IMR-90 (cell line): ENCODE results near the gene TGFBRAP1. TPM values are rescaled to one million over a fixed set of nuclear protein-coding genes. Genes with fewer than 3 reads are reported as not detected.

Experiments
- ATAC-seq: fragments of 200-7000 bp; cut with Tn5 transposase; 2 replicates; pipeline ENCODE4 v1.9.1; 2020; ENCODE audit warnings: low read depth, mild to moderate bottlenecking, moderate library complexity
- BruUV-seq: library from RNA; stranded (reverse); fragments of 400-500 nt; replicated peaks from 2 replicates; lab custom pipeline; 2021; lab: Mats Ljungman, UMichigan
- CTCF ChIA-PET: fragments of 300-600 bp; formaldehyde crosslinking; extraction: SDS; loops from one replicate; lab custom pipeline; 2021; ENCODE audit warnings: antibody characterized with exemption; lab: Yijun Ruan, JAX
- POLR2A ChIA-PET: fragments of 300-600 bp; sonication (Branson Sonifier 250); formaldehyde crosslinking; loops from one replicate; lab custom pipeline; 2022; ENCODE audit warnings: antibody characterized with exemption; ENCODE audit not compliant: unreplicated experiment; lab: Charles Lee
- DNase-seq: peaks from one replicate; pipeline ENCODE4 v3.0.0; 2013
- H2AFZ ChIP-seq: replicated peaks from 2 replicates; pipeline ENCODE3; 2013; ENCODE audit warnings: low read length, mild to moderate bottlenecking; ENCODE audit not compliant: poor library complexity
- H2AK5ac ChIP-seq: 2 replicates; pipeline ENCODE4 v1.6.1; 2013; ENCODE audit warnings: low read depth, low read length, inconsistent platforms
- H2AK9ac ChIP-seq: replicated peaks from 2 replicates; pipeline ENCODE3; 2013; ENCODE audit warnings: mild to moderate bottlenecking, low read depth, low read length, moderate library complexity; ENCODE audit not compliant: poor library complexity
- H2BK120ac ChIP-seq: 2 replicates; pipeline ENCODE4 v1.6.1; 2013; ENCODE audit warnings: low read depth, low read length, inconsistent platforms
- H2BK15ac ChIP-seq: 3 replicates; pipeline ENCODE4 v1.6.1; 2013; ENCODE audit warnings: low read depth, low read length, inconsistent platforms
- H2BK20ac ChIP-seq: 2 replicates; pipeline ENCODE4 v1.6.1; 2013; ENCODE audit warnings: low read depth, mild to moderate bottlenecking, inconsistent platforms, low read length, moderate library complexity
- H2BK5ac ChIP-seq: 2 replicates; pipeline ENCODE4 v1.6.1; 2013; ENCODE audit warnings: mild to moderate bottlenecking, low read depth, low read length, inconsistent platforms; ENCODE audit not compliant: poor library complexity, severe bottlenecking
- H3K14ac ChIP-seq: replicated peaks from 2 replicates; pipeline ENCODE4 v1.6.1; 2013; ENCODE audit warnings: low read depth, low read length, inconsistent platforms
- H3K18ac ChIP-seq: 2 replicates; pipeline ENCODE4 v1.6.1; 2013; ENCODE audit warnings: low read depth, low read length, control low read depth
- H3K23ac ChIP-seq: 2 replicates; pipeline ENCODE4 v1.6.1; 2013; ENCODE audit warnings: low read depth, low read length, inconsistent platforms
- H3K27ac ChIP-seq: 2 replicates; pipeline ENCODE4 v1.5.1; 2013; ENCODE audit warnings: mild to moderate bottlenecking, control low read depth, low read length; ENCODE audit not compliant: insufficient read depth
- H3K27me3 ChIP-seq: 2 replicates; pipeline ENCODE4 v1.6.1; 2013; ENCODE audit warnings: low read length; ENCODE audit not compliant: control insufficient read depth, insufficient read depth
- H3K36me3 ChIP-seq: 2 replicates; pipeline ENCODE4 v1.6.1; 2013; ENCODE audit warnings: low read length, mixed read lengths; ENCODE audit not compliant: control insufficient read depth, insufficient read depth
- H3K4ac ChIP-seq: 2 replicates; pipeline ENCODE4 v1.6.1; 2013; ENCODE audit warnings: low read depth, low read length, inconsistent platforms
- H3K4me1 ChIP-seq: 2 replicates; pipeline ENCODE4 v1.6.1; 2013; ENCODE audit warnings: low read length, mixed read lengths; ENCODE audit not compliant: control insufficient read depth, insufficient read depth
- H3K4me2 ChIP-seq: 2 replicates; pipeline ENCODE4 v1.6.1; 2013; ENCODE audit warnings: low read depth, mild to moderate bottlenecking, control low read depth, low read length, moderate library complexity
- H3K4me3 ChIP-seq: 2 replicates; pipeline ENCODE4 v1.5.1; 2013; ENCODE audit warnings: low read depth, mild to moderate bottlenecking, control low read depth, low read length, moderate library complexity; ENCODE audit not compliant: insufficient read depth
- H3K56ac ChIP-seq: 2 replicates; pipeline ENCODE4 v1.6.1; 2013; ENCODE audit warnings: low read length, inconsistent platforms; ENCODE audit not compliant: insufficient read depth; ENCODE audit errors: extremely low read depth
- H3K79me1 ChIP-seq, 2 experiments: 2 replicates each; pipeline ENCODE4 v1.6.1; 2013; ENCODE audit warnings: low read length in 2 of 2, inconsistent platforms in 1 of 2, low read depth in 1 of 2
- H3K9ac ChIP-seq: 2 replicates; pipeline ENCODE4 v1.6.1; 2013; ENCODE audit warnings: low read depth, low read length, control low read depth
- H3K9me1 ChIP-seq: 2 replicates; pipeline ENCODE4 v1.6.1; 2013; ENCODE audit warnings: low read length, inconsistent platforms; ENCODE audit not compliant: insufficient read depth
- H3K9me3 ChIP-seq: 2 replicates; pipeline ENCODE4 v1.6.1; 2013; ENCODE audit warnings: low read length; ENCODE audit not compliant: control insufficient read depth, insufficient read depth
- H4K20me1 ChIP-seq: 2 replicates; pipeline ENCODE4 v1.6.1; 2013; ENCODE audit warnings: low read length, inconsistent platforms; ENCODE audit not compliant: insufficient read depth
- H4K5ac ChIP-seq: 2 replicates; pipeline ENCODE4 v1.6.1; 2013; ENCODE audit warnings: mild to moderate bottlenecking, low read depth, low read length, control low read depth
- H4K8ac ChIP-seq, 2 experiments: 2 replicates each; pipeline ENCODE4 v1.6.1; 2013; ENCODE audit warnings: low read depth in 2 of 2, low read length in 2 of 2, control low read depth in 1 of 2, inconsistent platforms in 1 of 2
- H4K91ac ChIP-seq: 2 replicates; pipeline ENCODE4 v1.6.1; 2013; ENCODE audit warnings: low read depth, low read length, inconsistent platforms; ENCODE audit not compliant: insufficient read depth
- NFE2L2 ChIP-seq: fragments of 150-350 bp; IDR thresholded peaks from 2 replicates; pipeline ENCODE4 v1.6.1; 2016; ENCODE audit warnings: low read depth, mild to moderate bottlenecking, low read length
- RAD21 ChIP-seq: IDR thresholded peaks from 2 replicates; pipeline ENCODE4 v1.6.1; 2012; ENCODE audit warnings: low read length, improper control_type of control experiment
- SMC3 ChIP-seq: fragments of 150-350 bp; IDR thresholded peaks from 2 replicates; pipeline ENCODE4 v1.6.1; 2016; ENCODE audit warnings: low read depth, mild to moderate bottlenecking, antibody characterized with exemption, low read length, moderate library complexity
- WGBS, 2 experiments: methylation state at CpG; one replicate each; pipeline versions ENCODE4 v1.1.5 to v1.1.7; 2013; ENCODE audit warnings: missing lambda C conversion rate in 2 of 2; ENCODE audit not compliant: insufficient read length in 1 of 2; ENCODE audit errors: extremely low coverage in 2 of 2; 5-methylcytosine and 5-hydroxymethylcytosine counted together
- dilution Hi-C: fragments of 300-500 bp; cut with HindIII; formaldehyde crosslinking; loops from one replicate; pipeline ENCODE4 v1.14.3; 2018; ENCODE audit warnings: low sequenced_read_pairs; ENCODE audit not compliant: unreplicated experiment
- in situ Hi-C: fragments of 300-500 bp; cut with MboI; formaldehyde crosslinking; loops from 3 replicates; pipeline ENCODE4 v1.14.3; 2019; ENCODE audit warnings: low sequenced_read_pairs, inconsistent platforms, mixed read lengths
- intact Hi-C: fragments of 100-400 bp; cut with micrococcal nuclease; formaldehyde crosslinking; loops from 2 replicates; pipeline ENCODE4 v1.10.0; 2022
- polyA plus RNA-seq, 3 experiments: library from polyadenylated mRNA; depleted of rRNA; stranded (reverse); fragments of >200 nt; gene quantifications; 2 replicates each; pipeline ENCODE4 v1.2.3, GENCODE V29; 2012; ENCODE audit warnings: low replicate concordance in 1 of 3
- total RNA-seq: library from RNA; depleted of rRNA; stranded (reverse); fragments of >200 nt; gene quantifications from 2 replicates; pipeline ENCODE4 v1.2.3, GENCODE V29; 2012
- TF ChIP-seq, protein P1 (sequence below): conservative IDR thresholded peaks from 2 replicates; pipeline ENCODE4 v1.5.1; 2012; ENCODE audit warnings: mild to moderate bottlenecking, low read depth, low read length, improper control_type of control experiment

The TGFBRAP1 gene
- total and polyA plus RNA-seq, 2 of the 4 experiments (the other 2 are of a cell fraction) = 7.2 to 10.4 TPM

- H3K79me1 ChIP-seq = peaks cover 10 to 12% of the 10 kb centered on the region in 2 experiments; a peak in 3 of 4 replicates
- no peak for TF ChIP-seq NFE2L2
- peak; percentile 54; the same call in 1 of the 2 replicates for TF ChIP-seq SMC3
- TF ChIP-seq, protein P1, sequence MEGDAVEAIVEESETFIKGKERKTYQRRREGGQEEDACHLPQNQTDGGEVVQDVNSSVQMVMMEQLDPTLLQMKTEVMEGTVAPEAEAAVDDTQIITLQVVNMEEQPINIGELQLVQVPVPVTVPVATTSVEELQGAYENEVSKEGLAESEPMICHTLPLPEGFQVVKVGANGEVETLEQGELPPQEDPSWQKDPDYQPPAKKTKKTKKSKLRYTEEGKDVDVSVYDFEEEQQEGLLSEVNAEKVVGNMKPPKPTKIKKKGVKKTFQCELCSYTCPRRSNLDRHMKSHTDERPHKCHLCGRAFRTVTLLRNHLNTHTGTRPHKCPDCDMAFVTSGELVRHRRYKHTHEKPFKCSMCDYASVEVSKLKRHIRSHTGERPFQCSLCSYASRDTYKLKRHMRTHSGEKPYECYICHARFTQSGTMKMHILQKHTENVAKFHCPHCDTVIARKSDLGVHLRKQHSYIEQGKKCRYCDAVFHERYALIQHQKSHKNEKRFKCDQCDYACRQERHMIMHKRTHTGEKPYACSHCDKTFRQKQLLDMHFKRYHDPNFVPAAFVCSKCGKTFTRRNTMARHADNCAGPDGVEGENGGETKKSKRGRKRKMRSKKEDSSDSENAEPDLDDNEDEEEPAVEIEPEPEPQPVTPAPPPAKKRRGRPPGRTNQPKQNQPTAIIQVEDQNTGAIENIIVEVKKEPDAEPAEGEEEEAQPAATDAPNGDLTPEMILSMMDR = peak; percentile 52
- TF ChIP-seq RAD21 = peak; percentile 60
- H2BK20ac ChIP-seq = no peak overlapping the region
- POLR2A ChIA-PET = interaction anchor here (0.5 kb wide), 1 partner anchor 176 kb away, joined by 3 read pairs; no protein-coding TSS in a partner anchor
- no peaks in the 10 kb centered on the region for H3K9me3 ChIP-seq
- H3K9me1 ChIP-seq = no peaks in the 10 kb centered on the region
- ATAC-seq (peak; percentile 89), DNase-seq (peak; percentile 61)
- no peak overlapping the region for H2BK120ac ChIP-seq
- H3K23ac ChIP-seq = no peak overlapping the region
- no peak overlapping the region for H2AFZ ChIP-seq
- H4K8ac ChIP-seq = no peak overlapping the region
- no peak overlapping the region for H4K91ac ChIP-seq
- H4K5ac ChIP-seq = no peak overlapping the region
- H2BK15ac ChIP-seq = no peak overlapping the region
- no peak overlapping the region for H3K56ac ChIP-seq
- no CpG with 5 or more reads among the region's 4 CpGs for WGBS, 2 experiments
- no peaks in the 10 kb centered on the region for H3K4me1 ChIP-seq
- in situ Hi-C loops (loop anchor here (10.0 to 25.0 kb wide), 2 partner anchors 190 to 442 kb away; no protein-coding TSS in a partner anchor), intact Hi-C loops (loop anchor here (1.0 to 10.0 kb wide), 6 partner anchors 47 to 740 kb away; partner anchors contain the start of gene NCK2), dilution Hi-C loops (no loop called here)
- no peak overlapping the region for H3K14ac ChIP-seq
- no peak overlapping the region for H3K4ac ChIP-seq
- H3K36me3 ChIP-seq = peaks cover 36% of the 10 kb centered on the region
- no peak overlapping the region for H2AK9ac ChIP-seq
- H3K27me3 ChIP-seq = no peaks in the 10 kb centered on the region
- H3K18ac ChIP-seq = no peak overlapping the region
- no peak overlapping the region for H3K27ac ChIP-seq
- no peaks in the 10 kb centered on the region; the same call in 1 of the 2 replicates for H4K20me1 ChIP-seq
- no peak overlapping the region for H3K9ac ChIP-seq
- H3K4me2 ChIP-seq = no peak overlapping the region
- BruUV-seq = no TSS peak
- no peak overlapping the region for H2BK5ac ChIP-seq
- no peak overlapping the region for H2AK5ac ChIP-seq
- H3K4me3 ChIP-seq = no peak overlapping the region
- CTCF ChIA-PET = interaction anchor here (0.6 to 1.7 kb wide), 5 partner anchors 10 to 232 kb away, joined by 3 to 9 read pairs (median 3); no protein-coding TSS in a partner anchor
Measured at GRCh38 chr2:105344704-105345345, 15.3 kb upstream of the TGFBRAP1 start.
